Peyer's patch (tissue), 4 donors: ENCODE results near the gene PKLR.

Experiments used
- POLR2A ChIP-seq, 2 donors: fragments of 450-650 bp; IDR thresholded peaks; one replicate each; pipeline ENCODE4 v1.5.1; 2017; ENCODE audit warnings: antibody characterized with exemption in 2 of 2, mild to moderate bottlenecking in 2 of 2, moderate library complexity in 2 of 2
- TF ChIP-seq, protein P1 (sequence below), 6 experiments: fragments of 450-650 bp in 4 of 6; fragments of 200-600 bp in 2 of 6; sonication (generic) in 1 of 6; IDR thresholded peaks; one replicate each; pipeline ENCODE4 v1.5.1; 2017 to 2019; ENCODE audit warnings: antibody characterized with exemption in 6 of 6, mild to moderate bottlenecking in 3 of 6, moderate library complexity in 1 of 6

DNA sequence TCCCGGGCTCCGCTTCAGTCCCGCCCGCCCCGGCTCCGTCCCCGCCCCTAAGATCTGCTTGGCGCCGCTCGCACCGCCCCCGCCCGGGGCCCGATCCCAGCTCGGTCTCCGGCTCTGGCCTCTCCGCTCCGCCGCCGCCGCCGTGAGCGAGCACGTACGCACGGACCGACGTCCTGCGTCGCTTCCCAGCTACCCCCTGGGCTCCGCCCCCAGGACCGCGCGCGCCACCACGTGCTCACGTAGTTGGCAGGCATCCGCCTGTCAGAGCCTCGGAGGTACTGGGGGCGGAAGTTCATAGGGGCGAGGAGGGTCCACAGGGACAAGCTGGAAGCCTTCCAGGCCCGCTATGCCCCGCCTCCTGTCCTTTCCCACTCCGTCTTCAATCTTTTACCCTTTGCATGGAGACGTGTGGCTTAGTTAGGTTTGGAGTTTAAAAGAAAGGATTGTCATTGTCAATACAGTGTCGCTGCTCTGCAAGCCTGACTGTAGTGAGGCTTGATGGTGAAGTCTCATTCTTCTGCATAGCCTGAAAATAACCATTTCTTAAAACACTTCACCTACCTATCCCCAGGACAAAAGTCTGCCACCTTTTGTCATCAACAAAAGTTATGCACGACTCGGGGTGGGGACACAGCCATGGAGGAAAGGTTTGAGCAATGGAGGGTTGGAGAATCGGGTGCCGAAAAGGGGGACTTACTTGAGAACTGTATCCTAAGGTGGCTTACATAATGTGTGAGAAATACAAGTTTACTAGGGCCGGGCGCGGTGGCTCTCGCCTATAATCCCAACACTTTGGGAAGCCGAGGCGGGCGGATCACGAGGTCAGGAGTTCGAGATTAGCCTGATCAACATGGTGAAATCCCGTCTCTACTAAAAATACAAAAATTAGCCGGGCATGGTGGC lies 27.6 kb downstream of the PKLR start, which contains the start of gene CLK2:
- TF ChIP-seq, protein P1, sequence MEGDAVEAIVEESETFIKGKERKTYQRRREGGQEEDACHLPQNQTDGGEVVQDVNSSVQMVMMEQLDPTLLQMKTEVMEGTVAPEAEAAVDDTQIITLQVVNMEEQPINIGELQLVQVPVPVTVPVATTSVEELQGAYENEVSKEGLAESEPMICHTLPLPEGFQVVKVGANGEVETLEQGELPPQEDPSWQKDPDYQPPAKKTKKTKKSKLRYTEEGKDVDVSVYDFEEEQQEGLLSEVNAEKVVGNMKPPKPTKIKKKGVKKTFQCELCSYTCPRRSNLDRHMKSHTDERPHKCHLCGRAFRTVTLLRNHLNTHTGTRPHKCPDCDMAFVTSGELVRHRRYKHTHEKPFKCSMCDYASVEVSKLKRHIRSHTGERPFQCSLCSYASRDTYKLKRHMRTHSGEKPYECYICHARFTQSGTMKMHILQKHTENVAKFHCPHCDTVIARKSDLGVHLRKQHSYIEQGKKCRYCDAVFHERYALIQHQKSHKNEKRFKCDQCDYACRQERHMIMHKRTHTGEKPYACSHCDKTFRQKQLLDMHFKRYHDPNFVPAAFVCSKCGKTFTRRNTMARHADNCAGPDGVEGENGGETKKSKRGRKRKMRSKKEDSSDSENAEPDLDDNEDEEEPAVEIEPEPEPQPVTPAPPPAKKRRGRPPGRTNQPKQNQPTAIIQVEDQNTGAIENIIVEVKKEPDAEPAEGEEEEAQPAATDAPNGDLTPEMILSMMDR (IDR thresholded peaks at IDR 0.05), result peak in 1 of 6 experiments; percentile 6
- TF ChIP-seq POLR2A (IDR thresholded peaks at IDR 0.05), result peak; percentile 65 to 84
